Stimulated activated CD4-positive, alpha-beta T cell treated with anti-CD3 and anti-CD28 coated beads, Interleukin-4, amount 100 ng/mL, for 48 hours (primary cell): ENCODE data around the gene METAP1.
"Not testable (repeated sequence)": the region's sequence is repeated elsewhere in the genome, so short reads cannot be mapped to it uniquely, and the experiment has no call there.

ENCODE experiments used
- DNase-seq, 2 donors: peaks; one replicate each; pipeline ENCODE4 v3.0.0-alpha.2; 2020; ENCODE audit warnings: low read depth in 2 of 2

METAP1 gene

GRCh38 chr4:99059550-99059949 lies 64.0 kb downstream of the METAP1 start:
- DNase-seq, result no peak

- no peak for DNase-seq
These were observed 65.7 kb downstream of the METAP1 start for GRCh38 chr4:99061048-99061700.

GRCh38 chr4:99062120-99062519 lies 66.6 kb downstream of the METAP1 start:
- DNase-seq, result no peak

- DNase-seq, result not testable (repeated sequence)
These were observed 70.0 kb downstream of the METAP1 start for GRCh38 chr4:99065521-99065920.

- DNase-seq, result no peak
These were observed 72.1 kb downstream of the METAP1 start for GRCh38 chr4:99067617-99068016.

- no peak for DNase-seq
These were observed 75.6 kb downstream of the METAP1 start for GRCh38 chr4:99071159-99071558.

- DNase-seq, result no peak
These were observed 79.3 kb downstream of the METAP1 start for GRCh38 chr4:99074816-99075215.

- DNase-seq, result no peak
These were observed 80.9 kb downstream of the METAP1 start for GRCh38 chr4:99076292-99076976.

GRCh38 chr4:99077177-99077576 lies 81.7 kb downstream of the METAP1 start:
- DNase-seq, result no peak

GRCh38 chr4:99078336-99078735 lies 82.8 kb downstream of the METAP1 start:
- no peak for DNase-seq

GRCh38 chr4:99078931-99079624 lies 83.6 kb downstream of the METAP1 start:
- DNase-seq, result no peak

GRCh38 chr4:99079625-99080295 lies 84.2 kb downstream of the METAP1 start:
- no peak for DNase-seq

- DNase-seq, result not testable (repeated sequence)
These were observed 85.3 kb downstream of the METAP1 start for GRCh38 chr4:99080869-99081268.

- no peak for DNase-seq
These were observed 86.7 kb downstream of the METAP1 start for GRCh38 chr4:99082192-99082591.

- DNase-seq, result no peak
These were observed 89.1 kb downstream of the METAP1 start for GRCh38 chr4:99084595-99084994.

GRCh38 chr4:99088023-99088449 lies 92.5 kb downstream of the METAP1 start:
- DNase-seq, result no peak

- DNase-seq, result peak; percentile 85 to 92
These were observed 93.2 kb downstream of the METAP1 start, which contains the start of gene ADH5 for GRCh38 chr4:99088481-99089365. ADH5 (minus strand) TSS chr4:99088788; CDS start chr4:99088700, 88 bp downstream.

- DNase-seq, result no peak
These were observed 95.1 kb downstream of the METAP1 start for GRCh38 chr4:99090481-99091215.

GRCh38 chr4:99091216-99091575 lies 95.7 kb downstream of the METAP1 start:
- DNase-seq, result no peak

GRCh38 chr4:99091841-99092240 lies 96.3 kb downstream of the METAP1 start:
- not testable (repeated sequence) for DNase-seq

GRCh38 chr4:99099311-99099710 lies 103.8 kb downstream of the METAP1 start:
- DNase-seq, result no peak
